ENCODE measurements around the gene QARS1.
A peak's percentile ranks its signal among the peaks of the same experiment; 100 is the strongest.

QARS1 gene

DNA sequence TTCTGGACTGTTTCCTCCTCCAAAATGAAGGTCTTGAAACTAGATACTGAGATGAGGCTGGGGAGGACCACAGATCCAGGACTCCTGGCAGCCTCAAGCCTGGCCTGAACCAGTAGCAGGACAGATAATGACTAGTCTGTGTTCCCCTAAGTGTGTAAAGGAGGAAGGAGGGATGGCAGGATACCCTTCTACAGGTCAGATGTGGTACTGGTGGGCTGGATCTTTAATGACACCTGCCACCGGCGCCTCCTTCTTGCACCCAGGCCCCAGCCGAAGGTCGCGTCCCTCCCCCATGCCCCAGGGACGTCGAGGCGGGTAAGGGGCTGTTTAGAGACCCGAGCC, 15.5 kb upstream of the QARS1 start:
- DNase-seq: peak in 1 of 3 donors; percentile 10

DNA sequence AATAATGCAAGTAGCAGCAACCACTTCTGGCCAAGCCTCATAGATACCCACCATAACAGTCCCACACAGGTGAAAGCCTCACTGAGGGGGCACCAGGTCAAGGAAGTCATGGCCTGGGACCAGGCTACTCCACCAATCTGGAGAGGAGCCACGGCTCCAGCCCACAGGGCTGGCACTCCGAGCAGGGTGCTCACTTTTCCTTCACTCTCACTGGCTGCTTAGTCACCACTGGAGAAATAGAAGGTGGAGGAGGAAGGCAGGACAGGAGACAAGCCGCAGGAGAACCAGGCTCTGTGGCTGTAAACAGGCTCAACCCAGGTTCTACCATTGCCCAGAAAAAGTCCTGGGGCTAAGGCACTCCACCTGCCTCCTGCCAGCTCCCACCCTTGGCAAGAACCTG, 14.9 kb upstream of the QARS1 start:
- no peak for DNase-seq

GRCh38 chr3:49119036-49119435, 14.5 kb upstream of the QARS1 start:
- DNase-seq: no peak

DNA sequence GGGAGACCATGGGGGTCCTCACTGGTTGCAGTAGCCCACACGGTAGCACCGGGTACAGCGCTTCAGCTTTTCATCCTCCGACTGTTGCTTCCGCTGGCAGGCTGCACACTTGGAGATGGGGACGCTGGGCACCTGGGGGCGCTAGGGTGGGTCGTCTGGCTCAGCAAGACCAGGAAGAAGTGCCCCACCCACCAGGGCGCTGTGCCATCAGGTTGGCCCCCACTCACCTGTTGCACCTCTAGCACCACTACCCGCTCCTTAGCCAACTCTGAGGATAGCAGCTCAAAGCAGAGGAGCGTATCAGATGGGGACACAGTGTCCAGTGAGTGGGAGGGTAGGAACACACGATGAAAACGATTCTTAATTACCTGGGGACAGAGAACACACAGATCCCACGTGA, 7.7 kb upstream of the QARS1 start:
- no peak for DNase-seq

DNA sequence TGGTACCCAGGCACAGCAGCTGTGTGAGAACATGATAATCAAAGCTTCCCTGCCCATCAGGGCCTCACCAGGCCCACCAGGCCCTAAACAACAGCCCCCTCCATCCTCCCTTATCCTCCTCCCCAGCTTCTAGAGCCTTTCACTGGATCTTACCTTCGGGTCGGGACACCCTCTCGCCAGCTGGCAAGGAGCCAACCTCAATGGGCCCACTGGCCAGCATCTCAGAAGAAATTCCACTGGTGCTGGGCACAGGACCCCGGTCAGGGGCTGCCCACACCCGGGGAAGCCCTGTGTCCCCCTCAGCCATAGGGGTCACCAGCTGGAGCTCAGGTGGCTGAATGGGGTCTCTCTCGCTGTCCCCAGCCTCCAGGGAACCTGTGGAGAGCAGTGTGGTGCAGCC, 6.8 kb upstream of the QARS1 start:
- no peak for DNase-seq

DNA sequence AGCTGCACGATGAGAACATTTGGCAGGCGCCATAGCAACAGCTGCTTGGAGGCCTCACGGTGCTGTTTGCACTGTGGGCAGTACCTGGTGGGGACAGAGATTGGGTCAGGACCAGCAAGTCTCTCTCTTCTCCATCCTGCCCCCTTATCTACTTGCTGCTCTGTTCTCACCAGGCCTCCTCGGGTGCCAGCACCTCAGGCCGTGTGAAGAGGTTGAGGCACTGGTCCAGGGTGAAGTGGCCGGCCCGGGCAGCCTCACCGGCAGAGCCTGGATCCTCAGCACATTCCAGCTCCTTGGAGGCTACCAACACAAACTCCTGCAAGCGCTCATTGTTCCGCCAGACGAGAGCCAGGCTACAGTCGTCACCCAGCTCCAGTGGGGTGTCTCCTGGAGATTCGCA, 6.2 kb upstream of the QARS1 start:
- DNase-seq: no peak

- no peak for DNase-seq
Observed at GRCh38 chr3:49108346-49108745, 3.8 kb upstream of the QARS1 start.

GRCh38 chr3:49104052-49104426, 518 bp downstream of the QARS1 start:
- no peak for DNase-seq

DNA sequence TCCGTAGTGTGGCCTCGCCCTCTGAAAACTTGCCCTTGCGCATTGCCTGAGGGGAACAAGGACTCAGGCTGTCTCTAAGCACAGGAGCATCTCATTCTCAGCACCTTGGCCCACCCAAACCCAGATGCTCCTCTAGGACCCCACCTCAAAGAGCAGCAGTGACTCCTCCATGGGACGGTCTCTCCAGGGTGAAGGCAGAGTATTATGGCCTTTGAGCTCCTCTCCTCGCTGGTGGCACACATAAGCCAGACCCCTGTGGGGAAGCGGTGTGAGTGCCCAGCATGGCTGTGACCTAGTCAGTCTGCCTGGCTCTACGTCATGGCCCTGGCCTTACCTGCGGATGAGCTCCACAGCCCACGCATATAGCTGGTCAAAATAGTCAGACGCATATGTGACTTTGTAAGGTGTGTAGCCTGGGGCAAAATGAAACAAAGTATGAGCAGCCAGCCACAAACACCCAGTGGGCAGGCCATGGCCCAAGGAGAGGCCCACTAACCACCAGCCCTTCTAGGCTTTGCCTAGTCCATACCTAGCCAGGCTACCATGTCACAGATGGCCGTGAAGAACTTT, 4.4 kb downstream of the QARS1 start:
- DNase-seq: no peak

GRCh38 chr3:49098910-49099630, 5.5 kb downstream of the QARS1 start:
- DNase-seq: no peak

DNA sequence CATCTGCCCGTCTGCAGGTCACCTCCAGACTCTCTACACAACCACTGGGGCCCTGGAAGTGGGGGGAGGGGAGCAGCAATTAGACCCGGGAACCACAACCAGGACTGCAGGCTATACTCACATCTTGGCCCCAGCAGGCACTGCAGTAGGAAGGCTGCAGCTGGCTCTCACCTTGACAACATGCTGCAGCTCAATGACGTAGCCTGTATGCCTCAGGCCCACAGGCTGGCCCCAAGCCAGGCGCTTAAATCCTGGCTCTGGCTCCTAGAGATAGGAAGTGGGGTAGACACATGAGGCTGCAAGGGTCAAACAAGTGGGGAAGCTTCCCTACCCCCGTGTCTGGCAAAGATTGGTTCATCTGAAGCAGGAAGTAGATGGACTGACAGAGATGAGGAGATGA, 6.1 kb downstream of the QARS1 start:
- no peak for DNase-seq

DNA sequence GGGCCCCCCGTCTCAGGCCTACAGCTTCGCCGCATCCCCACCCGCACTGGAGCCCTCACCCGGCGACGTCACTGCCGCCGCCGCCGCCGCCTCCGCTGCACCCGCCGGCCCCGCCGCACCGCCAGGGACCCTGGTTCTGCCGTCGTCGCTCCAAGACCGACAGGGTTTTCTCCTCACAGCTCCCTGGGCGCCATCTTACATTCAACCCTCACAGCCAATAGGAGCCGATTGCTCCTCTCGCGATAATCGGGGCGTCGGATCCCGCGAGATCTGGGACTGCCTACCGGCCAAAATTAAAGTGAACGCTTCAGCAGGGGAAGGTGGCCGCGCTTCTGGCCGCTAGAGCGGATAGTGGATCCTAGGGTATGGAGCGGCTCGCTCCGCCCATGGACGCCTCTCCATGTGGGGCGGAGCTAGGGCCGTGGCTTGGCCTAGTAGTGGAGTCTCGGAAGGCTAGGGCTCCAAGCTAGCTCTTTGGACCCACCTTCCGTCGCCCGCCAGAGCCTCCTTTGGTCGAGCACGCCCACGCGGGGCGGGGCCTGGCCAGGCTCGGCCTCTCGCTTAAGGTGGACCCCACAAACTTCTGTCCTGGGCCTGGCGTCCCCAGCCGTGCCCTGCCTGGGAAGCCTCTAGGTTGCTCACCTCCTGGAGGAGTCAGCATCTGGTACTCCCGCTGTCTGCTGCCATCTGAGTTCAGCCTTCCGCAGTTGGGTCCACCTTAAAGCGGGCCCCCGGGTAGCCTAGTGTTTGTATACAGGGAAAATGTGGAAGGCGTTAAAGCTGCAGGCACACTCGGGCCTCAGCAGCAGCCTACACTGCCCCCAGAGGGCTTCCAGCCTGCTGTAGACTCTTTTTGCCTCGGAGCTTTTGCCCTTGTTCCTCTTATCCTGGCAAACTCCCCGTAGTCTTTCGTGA, 10.4 kb downstream of the QARS1 start, which contains the start of gene QRICH1:
QRICH1 (minus strand) TSS at position 219 of the 915 bp plus-strand sequence. CDS start 17,054 bp downstream, outside the sequence.
- DNase-seq: peak; percentile 99 to 100 (median 100)

- DNase-seq: peak; percentile 75 to 90 (median 78)
Observed at GRCh38 chr3:49092938-49093852, 11.4 kb downstream of the QARS1 start.

GRCh38 chr3:49081429-49081828, 23.1 kb downstream of the QARS1 start:
- DNase-seq: no peak

DNA sequence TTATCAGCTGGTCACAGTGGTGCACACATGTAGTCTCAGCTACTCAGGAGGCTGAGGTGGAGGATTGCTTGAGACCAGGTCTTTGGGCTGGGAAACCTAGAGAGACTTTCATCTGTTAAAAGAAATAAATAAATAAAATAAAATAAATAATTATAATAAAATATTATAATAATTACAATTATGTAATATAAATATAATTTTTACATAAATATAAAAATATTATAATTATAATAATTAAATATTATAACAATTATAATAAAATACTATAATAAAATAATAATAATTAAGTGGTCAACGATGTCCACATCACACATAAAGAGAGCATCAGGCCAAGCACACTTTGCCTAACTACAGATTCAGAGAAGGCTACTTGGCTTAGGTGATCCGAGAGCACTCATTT, 25.3 kb downstream of the QARS1 start:
- DNase-seq: no peak

GRCh38 chr3:49076646-49077045, 27.9 kb downstream of the QARS1 start:
- no peak for DNase-seq

- no peak for DNase-seq
Observed at GRCh38 chr3:49076116-49076515, 28.4 kb downstream of the QARS1 start.

DNA sequence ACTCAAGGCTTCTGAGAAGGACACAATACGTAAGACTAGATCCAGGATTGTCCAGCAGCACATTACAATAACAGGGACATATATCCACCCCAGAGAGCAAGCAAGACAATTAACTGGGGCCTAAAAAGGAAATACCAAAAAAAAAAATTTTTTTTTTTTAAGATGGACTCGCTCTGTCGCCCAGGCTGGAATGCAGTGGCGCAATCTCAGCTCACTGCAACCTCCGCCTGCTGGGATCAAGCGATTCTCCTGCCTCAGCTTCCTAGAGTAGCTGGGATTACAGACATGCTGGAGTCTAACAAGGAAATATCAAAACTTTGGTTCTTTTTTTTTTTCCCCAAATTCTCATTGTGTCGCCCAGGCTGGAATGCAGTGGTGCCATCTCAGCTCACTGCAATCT, 46.5 kb downstream of the QARS1 start:
- no peak for DNase-seq

- no peak for DNase-seq
Observed at GRCh38 chr3:49057268-49057667, 47.3 kb downstream of the QARS1 start.

DNA sequence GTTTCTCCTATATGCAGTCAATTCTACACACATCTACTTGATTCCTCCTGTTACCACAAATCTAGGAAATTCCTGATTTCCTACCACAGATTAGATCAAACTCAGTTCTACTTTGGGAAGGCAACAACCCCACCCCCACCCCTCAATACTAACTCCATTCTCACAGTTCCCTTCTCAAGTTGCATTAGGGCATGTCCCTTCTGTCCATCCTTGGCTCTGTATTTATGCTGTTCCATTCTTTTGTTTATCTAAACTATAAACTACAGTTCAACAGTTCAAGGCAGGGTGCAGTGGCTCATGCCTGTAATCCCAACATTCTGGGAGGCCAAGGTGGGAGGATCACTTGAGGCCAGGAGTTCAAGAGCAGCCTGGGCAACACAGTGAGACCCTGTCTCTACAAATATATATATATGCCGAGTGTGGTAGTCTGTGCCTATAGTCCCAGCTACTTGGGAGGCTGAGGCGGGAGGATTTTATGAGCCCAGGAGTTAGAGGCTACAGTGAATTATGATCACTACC, 50.2 kb downstream of the QARS1 start:
- DNase-seq: no peak

GRCh38 chr3:49053543-49053942, 51.0 kb downstream of the QARS1 start:
- DNase-seq: peak in 1 of 3 donors; percentile 7
